HL-60 (cell line): ENCODE data around the gene EPPIN.

Experiments used
- DNase-seq, 2 experiments: peaks; one replicate each; pipeline ENCODE4 v3.0.0-alpha.2; 2010 to 2020; ENCODE audit warnings: low read depth in 1 of 2, low spot score in 1 of 2
- H3K27ac ChIP-seq: fragments of 250-450 bp; sonication (Bioruptor Pico); replicated peaks from 2 replicates; pipeline ENCODE4 v1.5.1; 2020; ENCODE audit warnings: mild to moderate bottlenecking, moderate library complexity
- H3K27me3 ChIP-seq: fragments of 250-450 bp; sonication (Bioruptor Pico); 2 replicates; pipeline ENCODE4 v1.5.1; 2021; ENCODE audit warnings: mild to moderate bottlenecking, moderate library complexity; ENCODE audit not compliant: insufficient read depth, poor library complexity, severe bottlenecking
- H3K4me3 ChIP-seq: replicated peaks from 2 replicates; pipeline ENCODE4 v1.5.1; 2011; ENCODE audit warnings: mild to moderate bottlenecking, control low read depth, low read length; ENCODE audit not compliant: insufficient read depth
- GABPA ChIP-seq: IDR thresholded peaks from 2 replicates; pipeline ENCODE4 v1.6.1; 2012; ENCODE audit warnings: low read depth
- POLR2AphosphoS5 ChIP-seq: IDR thresholded peaks from 2 replicates; pipeline ENCODE4 v1.6.1; 2012; ENCODE audit warnings: low read depth
- SPI1 ChIP-seq: IDR thresholded peaks from 2 replicates; pipeline ENCODE4 v1.6.1; 2012; ENCODE audit warnings: low read depth, mild to moderate bottlenecking, borderline replicate concordance
- TF ChIP-seq, protein P1 (sequence below): IDR thresholded peaks from 2 replicates; pipeline ENCODE4 v1.6.1; 2012; ENCODE audit warnings: low read depth; ENCODE audit not compliant: insufficient replicate concordance
- TF ChIP-seq, protein P2 (sequence below): IDR thresholded peaks from one replicate; pipeline ENCODE4 v1.5.1; 2011; ENCODE audit warnings: low read length, control low read depth, inconsistent platforms; ENCODE audit not compliant: insufficient read depth

Gene EPPIN

DNA sequence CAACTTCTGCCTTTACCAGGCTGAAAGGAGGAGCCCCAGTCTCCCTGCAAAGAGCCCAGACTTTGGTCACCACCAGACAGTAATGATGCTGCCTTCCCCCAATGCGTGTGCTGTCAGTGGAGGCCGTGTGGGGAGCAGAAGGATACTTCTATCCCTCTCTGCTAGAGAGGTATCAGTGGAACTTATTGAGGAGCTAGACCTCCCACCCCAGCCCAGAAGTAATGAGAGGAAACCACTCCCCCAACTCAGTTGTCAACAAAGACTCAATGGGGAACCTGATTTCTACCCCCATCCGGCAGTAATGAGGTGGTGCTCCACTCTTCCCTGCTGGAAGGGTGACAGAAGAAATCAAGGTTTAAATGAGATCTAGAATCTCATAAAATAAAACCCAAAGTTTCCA is 36.3 kb upstream of the EPPIN start:
- no peak for DNase-seq
- H3K4me3 ChIP-seq: no peak overlapping the region

DNA sequence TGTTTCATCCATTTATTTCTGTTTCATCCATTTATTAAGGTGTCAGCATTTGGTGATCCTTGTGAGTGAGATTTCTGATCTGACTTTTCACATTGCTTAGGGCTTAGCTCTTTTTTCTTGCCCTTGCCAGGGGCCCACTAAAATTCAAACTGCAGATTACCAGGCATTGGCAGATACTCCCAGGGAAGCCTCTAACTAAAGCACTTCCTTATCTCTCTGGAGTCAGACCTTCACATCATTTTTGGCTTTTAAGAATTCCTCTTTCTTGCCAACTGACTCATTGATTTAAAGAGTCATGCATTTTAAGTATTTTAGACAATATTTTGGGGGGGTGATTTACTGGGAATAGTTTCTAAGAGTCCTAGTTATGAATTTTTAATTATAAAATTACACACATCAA is 34.5 kb upstream of the EPPIN start:
- peaks cover 13% of the 10 kb centered on the region for H3K27me3 ChIP-seq
- H3K4me3 ChIP-seq: no peak overlapping the region
- peak; percentile 27; the same call in 1 of the 2 replicates for TF ChIP-seq SPI1
- TF ChIP-seq, protein P1, sequence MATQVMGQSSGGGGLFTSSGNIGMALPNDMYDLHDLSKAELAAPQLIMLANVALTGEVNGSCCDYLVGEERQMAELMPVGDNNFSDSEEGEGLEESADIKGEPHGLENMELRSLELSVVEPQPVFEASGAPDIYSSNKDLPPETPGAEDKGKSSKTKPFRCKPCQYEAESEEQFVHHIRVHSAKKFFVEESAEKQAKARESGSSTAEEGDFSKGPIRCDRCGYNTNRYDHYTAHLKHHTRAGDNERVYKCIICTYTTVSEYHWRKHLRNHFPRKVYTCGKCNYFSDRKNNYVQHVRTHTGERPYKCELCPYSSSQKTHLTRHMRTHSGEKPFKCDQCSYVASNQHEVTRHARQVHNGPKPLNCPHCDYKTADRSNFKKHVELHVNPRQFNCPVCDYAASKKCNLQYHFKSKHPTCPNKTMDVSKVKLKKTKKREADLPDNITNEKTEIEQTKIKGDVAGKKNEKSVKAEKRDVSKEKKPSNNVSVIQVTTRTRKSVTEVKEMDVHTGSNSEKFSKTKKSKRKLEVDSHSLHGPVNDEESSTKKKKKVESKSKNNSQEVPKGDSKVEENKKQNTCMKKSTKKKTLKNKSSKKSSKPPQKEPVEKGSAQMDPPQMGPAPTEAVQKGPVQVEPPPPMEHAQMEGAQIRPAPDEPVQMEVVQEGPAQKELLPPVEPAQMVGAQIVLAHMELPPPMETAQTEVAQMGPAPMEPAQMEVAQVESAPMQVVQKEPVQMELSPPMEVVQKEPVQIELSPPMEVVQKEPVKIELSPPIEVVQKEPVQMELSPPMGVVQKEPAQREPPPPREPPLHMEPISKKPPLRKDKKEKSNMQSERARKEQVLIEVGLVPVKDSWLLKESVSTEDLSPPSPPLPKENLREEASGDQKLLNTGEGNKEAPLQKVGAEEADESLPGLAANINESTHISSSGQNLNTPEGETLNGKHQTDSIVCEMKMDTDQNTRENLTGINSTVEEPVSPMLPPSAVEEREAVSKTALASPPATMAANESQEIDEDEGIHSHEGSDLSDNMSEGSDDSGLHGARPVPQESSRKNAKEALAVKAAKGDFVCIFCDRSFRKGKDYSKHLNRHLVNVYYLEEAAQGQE: no peak
- TF ChIP-seq, protein P2, sequence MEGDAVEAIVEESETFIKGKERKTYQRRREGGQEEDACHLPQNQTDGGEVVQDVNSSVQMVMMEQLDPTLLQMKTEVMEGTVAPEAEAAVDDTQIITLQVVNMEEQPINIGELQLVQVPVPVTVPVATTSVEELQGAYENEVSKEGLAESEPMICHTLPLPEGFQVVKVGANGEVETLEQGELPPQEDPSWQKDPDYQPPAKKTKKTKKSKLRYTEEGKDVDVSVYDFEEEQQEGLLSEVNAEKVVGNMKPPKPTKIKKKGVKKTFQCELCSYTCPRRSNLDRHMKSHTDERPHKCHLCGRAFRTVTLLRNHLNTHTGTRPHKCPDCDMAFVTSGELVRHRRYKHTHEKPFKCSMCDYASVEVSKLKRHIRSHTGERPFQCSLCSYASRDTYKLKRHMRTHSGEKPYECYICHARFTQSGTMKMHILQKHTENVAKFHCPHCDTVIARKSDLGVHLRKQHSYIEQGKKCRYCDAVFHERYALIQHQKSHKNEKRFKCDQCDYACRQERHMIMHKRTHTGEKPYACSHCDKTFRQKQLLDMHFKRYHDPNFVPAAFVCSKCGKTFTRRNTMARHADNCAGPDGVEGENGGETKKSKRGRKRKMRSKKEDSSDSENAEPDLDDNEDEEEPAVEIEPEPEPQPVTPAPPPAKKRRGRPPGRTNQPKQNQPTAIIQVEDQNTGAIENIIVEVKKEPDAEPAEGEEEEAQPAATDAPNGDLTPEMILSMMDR: no peak
- no peak for DNase-seq
- no peak overlapping the region for H3K27ac ChIP-seq

More for the DNA sequence above, 36.3 kb upstream of the EPPIN start:
- peaks cover 13% of the 10 kb centered on the region for H3K27me3 ChIP-seq
- H3K27ac ChIP-seq: no peak overlapping the region
- no peak for TF ChIP-seq SPI1
- TF ChIP-seq POLR2AphosphoS5: no peak
- TF ChIP-seq, protein P1: no peak
- TF ChIP-seq GABPA: no peak
- TF ChIP-seq, protein P2: no peak

DNA sequence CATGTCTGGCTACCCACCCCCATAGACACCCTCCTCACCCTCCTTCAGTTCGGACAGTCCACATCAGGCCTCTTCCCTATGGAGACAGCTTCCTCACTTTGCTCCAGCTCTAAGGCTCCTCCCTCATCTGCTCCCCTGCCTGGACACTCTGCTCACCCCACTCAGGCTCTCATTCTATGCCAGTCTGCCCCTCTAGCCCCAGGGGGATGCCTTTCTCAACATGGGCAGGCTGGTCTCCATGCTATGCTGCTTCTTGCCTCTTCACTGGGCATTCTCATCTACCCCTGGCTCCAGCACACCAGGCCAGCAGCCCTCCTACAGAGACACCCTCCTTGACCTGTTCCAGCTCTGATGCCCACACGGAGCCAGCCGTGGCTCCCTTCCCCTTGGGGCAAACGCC is 32.0 kb upstream of the EPPIN start, which contains the start of gene WFDC8:
Gene WFDC8, minus strand, starts transcription at position 101 of the 400 bp plus-strand sequence. Its CDS starts 37 bp downstream, at position 64.
- Histone ChIP-seq H3K27ac (no peak within 1 kb of the TSS), H3K27me3 (peaks cover 17% of the 10 kb centered on the region), H3K4me3 (no peak within 1 kb of the TSS)
- no peak for DNase-seq
- TF ChIP-seq, protein P2: no peak
- TF ChIP-seq, protein P1: no peak
- no peak for TF ChIP-seq POLR2AphosphoS5
- no peak for TF ChIP-seq GABPA
- no peak for TF ChIP-seq SPI1
